Adipocyte (in vitro differentiated cells): ENCODE measurements around the gene SHROOM4.

Experiments
- DNase-seq: peaks from one replicate; pipeline ENCODE4 v3.0.0-alpha.2; 2015; ENCODE audit warnings: low read depth
- H3K27me3 ChIP-seq: replicated peaks from 2 replicates; pipeline ENCODE4 v1.7.0; 2013; ENCODE audit warnings: mild to moderate bottlenecking, low read length, moderate library complexity; ENCODE audit not compliant: control insufficient read depth, insufficient read depth
- H3K36me3 ChIP-seq: 2 replicates; pipeline ENCODE4 v1.7.0; 2013; ENCODE audit warnings: low read length, mild to moderate bottlenecking, moderate library complexity; ENCODE audit not compliant: control insufficient read depth, insufficient read depth, severe bottlenecking
- H3K4me1 ChIP-seq: 2 replicates; pipeline ENCODE4 v1.7.0; 2013; ENCODE audit warnings: mild to moderate bottlenecking, low read length, moderate library complexity; ENCODE audit not compliant: control insufficient read depth, insufficient read depth
- H3K4me3 ChIP-seq: 2 replicates; pipeline ENCODE4 v1.7.0; 2013; ENCODE audit warnings: mild to moderate bottlenecking, low read length, moderate library complexity
- H3K9ac ChIP-seq: 2 replicates; pipeline ENCODE4 v1.7.0; 2013; ENCODE audit warnings: mild to moderate bottlenecking, low read length, moderate library complexity
- H3K9me3 ChIP-seq: 2 replicates; pipeline ENCODE4 v1.7.0; 2013; ENCODE audit warnings: mild to moderate bottlenecking, low read length, moderate library complexity; ENCODE audit not compliant: control insufficient read depth

The SHROOM4 gene

GRCh38 chrX:50704360-50704759, 109.6 kb downstream of the SHROOM4 start:
- Histone ChIP-seq H3K27me3 (peaks cover 16% of the 10 kb centered on the region), H3K4me3 (no peak overlapping the region), H3K4me1 (peaks cover 8% of the 10 kb centered on the region), H3K36me3 (no peaks in the 10 kb centered on the region), H3K9me3 (no peaks in the 10 kb centered on the region), H3K9ac (no peak overlapping the region)
- no peak for DNase-seq

GRCh38 chrX:50700921-50701320, 113.1 kb downstream of the SHROOM4 start:
- no peak for DNase-seq
- Histone ChIP-seq H3K9ac (no peak overlapping the region), H3K4me3 (no peak overlapping the region), H3K36me3 (no peaks in the 10 kb centered on the region), H3K9me3 (no peaks in the 10 kb centered on the region), H3K27me3 (peaks cover 18% of the 10 kb centered on the region), H3K4me1 (peaks cover 19% of the 10 kb centered on the region)

- peaks cover 11% of the 10 kb centered on the region for H3K4me1 ChIP-seq
- no peak overlapping the region for H3K4me3 ChIP-seq
Observed at GRCh38 chrX:50698944-50699343, 115.0 kb downstream of the SHROOM4 start.

GRCh38 chrX:50697691-50698090, 116.3 kb downstream of the SHROOM4 start:
- Histone ChIP-seq H3K4me3 (no peak overlapping the region), H3K9ac (no peak overlapping the region), H3K36me3 (no peaks in the 10 kb centered on the region), H3K4me1 (peaks cover 11% of the 10 kb centered on the region), H3K27me3 (peaks cover 31% of the 10 kb centered on the region), H3K9me3 (no peaks in the 10 kb centered on the region)
- DNase-seq: peak; percentile 74

More at GRCh38 chrX:50698944-50699343, 115.0 kb downstream of the SHROOM4 start:
- Histone ChIP-seq H3K9ac (no peak overlapping the region), H3K9me3 (no peaks in the 10 kb centered on the region), H3K36me3 (no peaks in the 10 kb centered on the region), H3K27me3 (peaks cover 29% of the 10 kb centered on the region)
- DNase-seq: no peak

GRCh38 chrX:50691820-50692219, 122.2 kb downstream of the SHROOM4 start:
- no peaks in the 10 kb centered on the region for H3K4me1 ChIP-seq
- peaks cover 26% of the 10 kb centered on the region for H3K27me3 ChIP-seq
- H3K4me3 ChIP-seq: no peak overlapping the region
- H3K36me3 ChIP-seq: no peaks in the 10 kb centered on the region
- H3K9me3 ChIP-seq: no peaks in the 10 kb centered on the region
- no peak overlapping the region for H3K9ac ChIP-seq
- DNase-seq: peak; percentile 75

GRCh38 chrX:50684871-50685270, 129.1 kb downstream of the SHROOM4 start:
- Histone ChIP-seq H3K27me3 (peaks cover 22% of the 10 kb centered on the region), H3K36me3 (no peaks in the 10 kb centered on the region), H3K4me1 (no peaks in the 10 kb centered on the region), H3K4me3 (no peak overlapping the region), H3K9ac (no peak overlapping the region), H3K9me3 (no peaks in the 10 kb centered on the region)
- no peak for DNase-seq

- no peaks in the 10 kb centered on the region for H3K9me3 ChIP-seq
- no peaks in the 10 kb centered on the region for H3K4me1 ChIP-seq
- DNase-seq: no peak
Observed at GRCh38 chrX:50680990-50681389, 133.0 kb downstream of the SHROOM4 start.

GRCh38 chrX:50677789-50678188, 136.2 kb downstream of the SHROOM4 start:
- H3K9me3 ChIP-seq: no peaks in the 10 kb centered on the region
- peaks cover 18% of the 10 kb centered on the region for H3K27me3 ChIP-seq
- no peaks in the 10 kb centered on the region for H3K36me3 ChIP-seq
- no peak overlapping the region for H3K9ac ChIP-seq
- H3K4me3 ChIP-seq: no peak overlapping the region
- H3K4me1 ChIP-seq: no peaks in the 10 kb centered on the region
- DNase-seq: no peak

More at GRCh38 chrX:50680990-50681389, 133.0 kb downstream of the SHROOM4 start:
- Histone ChIP-seq H3K27me3 (peaks cover 22% of the 10 kb centered on the region), H3K9ac (no peak overlapping the region), H3K36me3 (no peaks in the 10 kb centered on the region), H3K4me3 (no peak overlapping the region)

GRCh38 chrX:50671661-50672060, 142.3 kb downstream of the SHROOM4 start:
- H3K4me1 ChIP-seq: no peaks in the 10 kb centered on the region
- H3K27me3 ChIP-seq: peaks cover 11% of the 10 kb centered on the region
- no peaks in the 10 kb centered on the region for H3K9me3 ChIP-seq
- H3K4me3 ChIP-seq: no peak overlapping the region
- DNase-seq: no peak
- H3K9ac ChIP-seq: no peak overlapping the region
- no peaks in the 10 kb centered on the region for H3K36me3 ChIP-seq

- Histone ChIP-seq H3K9ac (no peak overlapping the region), H3K27me3 (peaks cover 19% of the 10 kb centered on the region), H3K9me3 (no peaks in the 10 kb centered on the region), H3K4me3 (no peak overlapping the region), H3K4me1 (no peaks in the 10 kb centered on the region), H3K36me3 (no peaks in the 10 kb centered on the region)
- DNase-seq: no peak
Observed at GRCh38 chrX:50668860-50669259, 145.1 kb downstream of the SHROOM4 start.

GRCh38 chrX:50648156-50648555, 165.8 kb downstream of the SHROOM4 start:
- H3K9ac ChIP-seq: no peak overlapping the region
- H3K4me1 ChIP-seq: peaks cover 6% of the 10 kb centered on the region
- no peak overlapping the region for H3K4me3 ChIP-seq
- H3K9me3 ChIP-seq: peaks cover 5% of the 10 kb centered on the region
- no peaks in the 10 kb centered on the region for H3K36me3 ChIP-seq
- no peaks in the 10 kb centered on the region for H3K27me3 ChIP-seq
- no peak for DNase-seq

- peaks cover 6% of the 10 kb centered on the region for H3K4me1 ChIP-seq
- peaks cover 3% of the 10 kb centered on the region for H3K27me3 ChIP-seq
- H3K9me3 ChIP-seq: no peaks in the 10 kb centered on the region
- no peak overlapping the region for H3K4me3 ChIP-seq
- no peak for DNase-seq
- no peaks in the 10 kb centered on the region for H3K36me3 ChIP-seq
- H3K9ac ChIP-seq: no peak overlapping the region
Observed at GRCh38 chrX:50644496-50644895, 169.5 kb downstream of the SHROOM4 start.
